Stimulated activated naive CD8-positive, alpha-beta T cell treated with anti-CD3 and anti-CD28 coated beads, Interleukin-15, Interleukin-2, amounts not matched to agents 100 ng/mL and 50 ng/mL, for 24 hours (primary cell): ENCODE measurements around the gene FASTK.

Source experiments
- H3K27ac Mint-ChIP-seq: one replicate; pipeline ENCODE4 v1.8.0; 2021; ENCODE audit warnings: mild to moderate bottlenecking, mixed read lengths
- H3K27me3 Mint-ChIP-seq: one replicate; pipeline ENCODE4 v1.8.0; 2021; ENCODE audit warnings: mixed read lengths
- H3K36me3 Mint-ChIP-seq: one replicate; pipeline ENCODE4 v1.8.0; 2021; ENCODE audit warnings: low read depth, mixed read lengths
- H3K4me1 Mint-ChIP-seq: one replicate; pipeline ENCODE4 v1.8.0; 2021; ENCODE audit warnings: low read depth, mixed read lengths
- H3K4me3 Mint-ChIP-seq: one replicate; pipeline ENCODE4 v1.8.0; 2021; ENCODE audit warnings: mild to moderate bottlenecking, mixed read lengths
- H3K9me3 Mint-ChIP-seq: one replicate; pipeline ENCODE4 v1.8.0; 2021; ENCODE audit warnings: mixed read lengths

FASTK gene

GRCh38 chr7:151083071-151083823 lies 2.6 kb upstream of the FASTK start, which contains the start of gene TMUB1:
TSS of gene TMUB1 (minus strand) at chr7:151083493. CDS start at chr7:151082563, 930 bp downstream.
- peaks cover 52% of the 10 kb centered on the region for H3K4me1 Mint-ChIP-seq
- peaks cover 13% of the 10 kb centered on the region for H3K27me3 Mint-ChIP-seq
- no peaks in the 10 kb centered on the region for H3K9me3 Mint-ChIP-seq
- H3K4me3 Mint-ChIP-seq = peak within 1 kb of the TSS; percentile 96
- H3K27ac Mint-ChIP-seq = peak within 1 kb of the TSS; percentile 92
- peaks cover 9% of the 10 kb centered on the region for H3K36me3 Mint-ChIP-seq

GRCh38 chr7:151082141-151083070 lies 1.8 kb upstream of the FASTK start:
- peaks cover 13% of the 10 kb centered on the region for H3K36me3 Mint-ChIP-seq
- H3K4me1 Mint-ChIP-seq = peaks cover 52% of the 10 kb centered on the region
- no peaks in the 10 kb centered on the region for H3K9me3 Mint-ChIP-seq
- peaks cover 13% of the 10 kb centered on the region for H3K27me3 Mint-ChIP-seq
- peak overlapping the region; percentile 92 for H3K27ac Mint-ChIP-seq
- peak overlapping the region; percentile 96 for H3K4me3 Mint-ChIP-seq

DNA sequence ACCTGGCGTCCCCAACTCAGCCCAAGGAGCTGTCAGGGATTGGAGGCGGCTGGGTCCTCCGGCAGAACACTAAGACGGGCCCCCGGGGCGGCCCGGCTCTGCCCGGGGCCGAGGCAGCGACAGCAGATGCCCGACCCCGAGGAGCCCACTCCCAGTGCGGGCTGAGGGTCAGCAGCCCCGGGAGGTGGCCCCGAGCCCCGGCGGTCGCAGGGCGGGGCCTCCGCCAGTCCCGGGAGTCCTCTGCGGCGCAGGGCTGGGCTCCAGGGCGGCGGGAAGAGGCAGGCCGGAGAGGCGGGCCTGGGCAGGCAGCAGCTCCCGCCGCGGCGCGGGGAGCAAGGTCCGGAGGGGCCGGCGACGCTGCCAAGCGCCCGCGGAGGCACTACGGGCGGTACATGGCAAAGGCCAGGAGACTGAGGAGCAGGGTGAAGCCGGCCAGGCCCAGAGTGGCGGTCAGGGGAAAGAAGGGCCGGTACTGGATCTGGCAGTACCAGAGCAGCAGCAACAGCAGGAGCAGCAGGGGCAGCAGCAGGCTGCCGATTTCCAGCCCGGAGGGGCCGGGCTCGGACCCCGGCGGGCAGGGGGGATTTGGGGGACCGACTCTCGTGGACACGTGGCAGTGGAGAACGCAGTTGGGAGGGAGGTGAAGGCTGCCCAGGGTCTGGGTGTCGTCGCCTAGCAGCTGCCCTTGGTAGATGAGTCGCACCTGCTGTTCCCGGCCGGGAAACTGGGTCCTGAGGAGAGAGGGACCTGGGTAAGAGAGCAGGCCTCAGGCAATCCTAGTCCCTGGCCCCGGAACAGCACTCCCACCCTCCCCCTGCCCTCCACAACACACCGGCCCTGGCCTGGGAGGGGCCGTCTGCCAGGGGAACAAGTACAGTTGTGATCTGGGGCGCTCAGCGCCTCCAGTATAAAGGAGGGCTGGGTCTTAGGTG lies 827 bp upstream of the FASTK start:
- peaks cover 52% of the 10 kb centered on the region for H3K4me1 Mint-ChIP-seq
- no peaks in the 10 kb centered on the region for H3K9me3 Mint-ChIP-seq
- H3K4me3 Mint-ChIP-seq = peak overlapping the region; percentile 96
- peak overlapping the region; percentile 41 for H3K27ac Mint-ChIP-seq
- peaks cover 13% of the 10 kb centered on the region for H3K27me3 Mint-ChIP-seq
- H3K36me3 Mint-ChIP-seq = peaks cover 14% of the 10 kb centered on the region

DNA sequence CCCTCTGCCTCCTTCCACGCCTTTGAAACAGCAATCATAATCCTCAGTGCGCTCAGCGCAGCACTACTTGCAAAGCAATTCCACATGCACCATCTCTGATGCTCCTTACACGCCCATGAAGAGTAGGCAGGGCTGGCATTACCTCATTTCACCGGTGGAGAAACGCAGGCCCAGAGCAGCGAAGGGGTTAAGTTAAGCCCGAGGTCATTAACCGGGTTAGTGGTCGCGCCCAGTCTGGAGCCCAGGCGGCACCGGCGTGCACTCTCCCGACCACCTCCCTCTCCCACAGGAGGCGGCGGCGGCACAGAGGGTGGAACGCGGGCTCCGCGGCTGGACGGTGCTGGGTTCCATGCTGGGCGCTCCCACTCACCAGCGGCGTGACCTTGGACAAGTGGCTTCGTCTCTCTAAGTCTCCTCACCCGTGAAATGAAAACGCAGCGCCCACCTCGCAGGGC lies 515 bp downstream of the FASTK start:
- Mint-ChIP-seq H3K9me3 (no peaks in the 10 kb centered on the region), H3K27ac (peak overlapping the region; percentile 80), H3K27me3 (peaks cover 6% of the 10 kb centered on the region), H3K4me1 (peaks cover 44% of the 10 kb centered on the region), H3K4me3 (peak overlapping the region; percentile 91), H3K36me3 (peaks cover 25% of the 10 kb centered on the region)

GRCh38 chr7:151079199-151079910 lies 1.3 kb downstream of the FASTK start:
- H3K27ac Mint-ChIP-seq = peak overlapping the region; percentile 80
- H3K4me3 Mint-ChIP-seq = peak overlapping the region; percentile 91
- H3K9me3 Mint-ChIP-seq = no peaks in the 10 kb centered on the region
- no peaks in the 10 kb centered on the region for H3K27me3 Mint-ChIP-seq
- H3K36me3 Mint-ChIP-seq = peaks cover 30% of the 10 kb centered on the region
- H3K4me1 Mint-ChIP-seq = peaks cover 39% of the 10 kb centered on the region

DNA sequence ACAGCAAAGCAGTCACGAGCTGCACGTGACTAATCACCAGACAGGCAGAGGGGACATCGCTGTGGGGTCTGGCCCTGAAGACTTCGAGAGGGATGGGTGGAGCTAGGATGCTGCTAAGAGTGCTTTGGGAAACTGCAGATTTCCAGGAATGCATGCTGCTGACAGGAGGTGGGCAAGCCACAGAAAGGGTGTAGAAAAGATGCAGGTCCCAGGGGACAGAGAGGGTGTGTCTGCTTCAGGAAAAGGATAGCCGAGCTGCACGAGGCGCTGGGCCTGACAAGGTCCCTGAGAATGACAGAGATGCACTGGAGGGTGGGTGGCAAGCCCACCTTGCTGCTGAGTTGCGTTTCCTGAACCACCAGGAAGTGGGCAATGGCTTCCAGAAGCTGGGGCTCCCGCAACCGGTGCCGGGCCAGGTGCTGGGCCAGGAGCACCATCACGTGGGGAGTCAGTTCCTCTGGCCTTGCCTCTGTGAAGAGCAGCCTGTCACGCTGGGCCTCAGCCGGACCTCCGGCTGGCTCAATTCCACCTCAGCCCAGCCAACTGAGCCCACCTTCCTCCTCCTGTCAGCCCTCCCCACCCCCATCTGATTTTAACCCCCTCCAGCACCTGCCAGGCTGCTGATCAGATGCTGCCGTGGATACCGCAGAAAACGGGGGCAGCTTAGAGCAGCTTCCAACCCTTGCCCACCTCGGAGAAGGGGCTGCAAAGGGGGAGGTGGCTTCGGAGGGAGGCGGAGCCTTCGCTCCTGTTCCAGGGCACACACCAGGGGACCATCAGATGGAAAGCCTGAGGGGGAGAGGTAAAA lies 2.2 kb downstream of the FASTK start:
- Mint-ChIP-seq H3K36me3 (peaks cover 34% of the 10 kb centered on the region), H3K4me3 (peak overlapping the region; percentile 91), H3K9me3 (no peaks in the 10 kb centered on the region), H3K27ac (peak overlapping the region; percentile 24), H3K4me1 (peaks cover 33% of the 10 kb centered on the region), H3K27me3 (no peaks in the 10 kb centered on the region)

DNA sequence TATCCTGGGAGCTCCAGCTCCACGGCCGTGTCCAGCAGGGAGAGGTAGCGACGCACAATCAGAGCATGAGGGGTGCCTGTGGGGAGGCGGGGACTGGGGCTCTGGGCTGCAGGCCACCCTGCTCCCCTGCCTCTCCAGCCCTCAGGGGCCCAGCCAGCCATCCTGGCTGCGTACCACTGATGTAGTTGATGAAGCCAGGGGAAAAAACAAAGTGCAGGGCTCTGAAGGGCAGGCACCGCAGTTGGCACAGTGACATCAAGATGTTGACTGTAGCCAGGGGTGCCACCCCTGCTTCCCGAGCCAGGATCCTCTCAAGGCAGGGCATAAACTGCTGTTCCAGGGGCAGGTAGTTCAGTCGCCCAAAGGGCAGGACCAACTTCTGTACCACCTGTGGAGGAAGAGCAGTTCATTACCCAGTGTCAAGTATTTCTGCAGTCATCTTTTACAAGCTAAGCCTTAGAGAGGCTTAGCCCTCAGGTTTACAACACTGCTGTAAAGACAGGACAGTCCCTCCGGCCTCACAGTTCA lies 2.8 kb downstream of the FASTK start:
- Mint-ChIP-seq H3K36me3 (peaks cover 34% of the 10 kb centered on the region), H3K4me3 (peak overlapping the region; percentile 27), H3K4me1 (peaks cover 31% of the 10 kb centered on the region), H3K9me3 (no peaks in the 10 kb centered on the region), H3K27me3 (no peaks in the 10 kb centered on the region), H3K27ac (peak overlapping the region; percentile 24)

GRCh38 chr7:151076863-151077704 lies 3.5 kb downstream of the FASTK start:
- Mint-ChIP-seq H3K4me3 (no peak overlapping the region), H3K27me3 (no peaks in the 10 kb centered on the region), H3K36me3 (peaks cover 38% of the 10 kb centered on the region), H3K27ac (no peak overlapping the region), H3K4me1 (peaks cover 27% of the 10 kb centered on the region), H3K9me3 (no peaks in the 10 kb centered on the region)

DNA sequence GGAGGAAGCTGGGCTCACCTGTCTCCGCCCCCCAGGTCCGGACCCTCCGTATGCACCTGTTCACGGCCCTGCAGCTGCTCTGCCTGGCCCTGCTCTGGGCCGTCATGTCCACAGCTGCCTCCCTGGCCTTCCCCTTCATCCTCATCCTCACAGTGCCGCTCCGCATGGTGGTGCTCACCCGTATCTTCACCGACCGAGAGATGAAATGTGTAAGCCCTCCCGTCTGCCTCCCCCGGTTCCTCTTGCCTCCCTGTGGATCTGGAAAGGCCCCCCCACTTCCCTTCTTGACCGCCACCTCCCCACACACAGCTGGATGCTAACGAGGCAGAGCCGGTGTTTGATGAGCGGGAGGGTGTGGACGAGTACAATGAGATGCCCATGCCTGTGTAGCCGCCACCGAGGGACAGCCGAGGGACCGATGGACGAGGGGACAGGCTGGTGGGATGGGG lies 4.6 kb downstream of the FASTK start:
- H3K4me3 Mint-ChIP-seq = no peak overlapping the region
- no peaks in the 10 kb centered on the region for H3K27me3 Mint-ChIP-seq
- no peak overlapping the region for H3K27ac Mint-ChIP-seq
- H3K36me3 Mint-ChIP-seq = peaks cover 41% of the 10 kb centered on the region
- H3K9me3 Mint-ChIP-seq = no peaks in the 10 kb centered on the region
- H3K4me1 Mint-ChIP-seq = peaks cover 20% of the 10 kb centered on the region

- peaks cover 41% of the 10 kb centered on the region for H3K36me3 Mint-ChIP-seq
- H3K4me1 Mint-ChIP-seq = peaks cover 20% of the 10 kb centered on the region
- no peak overlapping the region for H3K27ac Mint-ChIP-seq
- no peaks in the 10 kb centered on the region for H3K27me3 Mint-ChIP-seq
- H3K9me3 Mint-ChIP-seq = no peaks in the 10 kb centered on the region
- no peak overlapping the region for H3K4me3 Mint-ChIP-seq
These were observed 5.0 kb downstream of the FASTK start for GRCh38 chr7:151075662-151075971.

DNA sequence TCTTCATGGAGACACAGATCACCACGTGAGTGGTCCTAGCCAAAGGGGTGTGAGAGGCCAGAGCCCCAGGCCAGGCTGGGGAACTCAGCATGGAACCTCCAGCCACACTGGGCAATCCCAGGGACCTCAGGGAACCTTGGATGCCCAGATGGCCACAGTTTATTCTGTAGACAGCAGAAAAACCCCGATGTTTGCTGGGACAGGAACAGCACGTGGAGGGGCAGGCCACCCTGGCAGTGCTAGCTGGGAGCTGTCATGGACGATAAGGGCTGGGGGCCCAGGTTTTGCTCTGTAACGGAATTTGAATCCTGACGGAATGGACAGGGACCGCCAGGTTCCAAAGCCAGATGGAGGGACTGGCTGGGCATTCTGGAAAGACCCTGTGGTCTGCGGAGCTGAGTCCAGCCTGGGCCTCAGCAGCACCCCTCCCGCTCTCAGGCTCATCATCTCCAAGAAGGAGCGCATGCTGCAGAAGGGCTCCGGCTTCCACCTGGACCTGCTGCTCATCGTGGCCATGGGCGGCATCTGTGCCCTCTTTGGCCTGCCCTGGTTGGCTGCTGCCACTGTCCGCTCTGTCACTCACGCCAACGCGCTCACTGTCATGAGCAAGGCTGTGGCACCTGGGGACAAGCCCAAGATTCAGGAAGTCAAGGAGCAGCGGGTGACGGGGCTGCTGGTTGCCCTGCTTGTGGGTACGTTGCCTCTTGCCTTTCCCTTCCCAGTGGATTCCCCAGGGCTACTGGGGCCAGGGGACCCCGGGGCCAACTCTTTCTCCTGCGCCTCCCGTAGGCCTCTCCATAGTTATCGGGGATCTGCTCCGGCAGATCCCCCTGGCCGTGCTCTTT lies 5.6 kb downstream of the FASTK start:
- Mint-ChIP-seq H3K27ac (no peak overlapping the region), H3K36me3 (peaks cover 41% of the 10 kb centered on the region), H3K4me3 (no peak overlapping the region), H3K27me3 (no peaks in the 10 kb centered on the region), H3K9me3 (no peaks in the 10 kb centered on the region), H3K4me1 (peaks cover 19% of the 10 kb centered on the region)

DNA sequence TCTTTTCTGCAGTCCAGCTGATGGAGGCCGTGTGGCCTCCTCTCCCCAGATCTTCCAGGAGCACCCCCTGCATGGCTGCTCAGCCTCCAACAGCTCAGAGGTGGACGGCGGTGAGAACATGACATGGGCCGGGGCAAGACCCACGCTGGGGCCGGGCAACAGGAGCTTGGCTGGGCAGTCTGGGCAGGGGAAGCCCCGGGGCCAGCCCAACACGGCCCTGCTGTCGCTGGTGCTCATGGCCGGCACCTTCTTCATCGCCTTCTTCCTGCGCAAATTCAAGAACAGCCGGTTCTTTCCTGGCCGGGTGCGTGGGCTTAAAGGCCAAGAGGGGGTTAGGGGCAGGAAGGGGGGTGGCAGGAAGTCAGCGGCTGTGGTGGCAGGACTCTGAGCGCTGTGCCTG lies 6.6 kb downstream of the FASTK start:
- peak overlapping the region; percentile 18 for H3K27ac Mint-ChIP-seq
- H3K36me3 Mint-ChIP-seq = peaks cover 35% of the 10 kb centered on the region
- peaks cover 9% of the 10 kb centered on the region for H3K4me1 Mint-ChIP-seq
- no peak overlapping the region for H3K4me3 Mint-ChIP-seq
- no peaks in the 10 kb centered on the region for H3K9me3 Mint-ChIP-seq
- no peaks in the 10 kb centered on the region for H3K27me3 Mint-ChIP-seq
